Duodenal mucosa (tissue), 2 donors: ENCODE data around the gene TGFBR2.

Experiments
- H3K27ac ChIP-seq: one replicate; pipeline ENCODE4 v1.7.0; 2013; ENCODE audit warnings: low read depth, low read length
- H3K27me3 ChIP-seq, 2 donors: one replicate each; pipeline ENCODE4 v1.7.0; 2013; ENCODE audit warnings: low read length in 2 of 2, control low read depth in 1 of 2; ENCODE audit not compliant: insufficient read depth in 2 of 2, control insufficient read depth in 1 of 2
- H3K36me3 ChIP-seq, 2 donors: one replicate each; pipeline ENCODE4 v1.7.0; 2013; ENCODE audit warnings: low read length in 2 of 2, control low read depth in 1 of 2; ENCODE audit not compliant: insufficient read depth in 2 of 2, control insufficient read depth in 1 of 2
- H3K4me1 ChIP-seq, 2 donors: one replicate each; pipeline ENCODE4 v1.7.0; 2013; ENCODE audit warnings: low read length in 2 of 2, control low read depth in 1 of 2; ENCODE audit not compliant: insufficient read depth in 2 of 2, control insufficient read depth in 1 of 2
- H3K4me3 ChIP-seq, 2 donors: one replicate each; pipeline ENCODE4 v1.7.0; 2013; ENCODE audit warnings: low read length in 2 of 2, low read depth in 1 of 2
- H3K9ac ChIP-seq, 2 donors: one replicate each; pipeline ENCODE4 v1.7.0; 2013; ENCODE audit warnings: low read length in 2 of 2, low read depth in 1 of 2
- H3K9me3 ChIP-seq, 2 donors: one replicate each; pipeline ENCODE4 v1.7.0; 2013; ENCODE audit warnings: low read length in 2 of 2, control low read depth in 1 of 2; ENCODE audit not compliant: control insufficient read depth in 1 of 2

Gene TGFBR2

GRCh38 chr3:30610702-30611368, 4.4 kb downstream of the TGFBR2 start:
- Histone ChIP-seq H3K4me3 (peak overlapping the region; percentile 31 to 44), H3K27me3 (no peaks in the 10 kb centered on the region), H3K9me3 (no peaks in the 10 kb centered on the region), H3K9ac (no peak overlapping the region), H3K36me3 (no peaks in the 10 kb centered on the region), H3K27ac (peak overlapping the region; percentile 46), H3K4me1 (peaks cover 19 to 50% of the 10 kb centered on the region in 2 donors)

- Histone ChIP-seq H3K27me3 (no peaks in the 10 kb centered on the region), H3K9me3 (no peaks in the 10 kb centered on the region), H3K4me1 (peaks cover 23 to 51% of the 10 kb centered on the region in 2 donors), H3K36me3 (no peaks in the 10 kb centered on the region), H3K9ac (no peak overlapping the region), H3K27ac (no peak overlapping the region), H3K4me3 (peak overlapping the region; percentile 19 to 31)
These were observed 5.4 kb downstream of the TGFBR2 start for GRCh38 chr3:30611613-30612436.

- H3K36me3 ChIP-seq, result no peaks in the 10 kb centered on the region
- H3K9ac ChIP-seq, result no peak overlapping the region
- H3K27ac ChIP-seq, result no peak overlapping the region
- H3K4me3 ChIP-seq, result peak overlapping the region; percentile 19 to 20
- no peaks in the 10 kb centered on the region for H3K27me3 ChIP-seq
- peaks cover 20 to 51% of the 10 kb centered on the region in 2 donors for H3K4me1 ChIP-seq
- H3K9me3 ChIP-seq, result no peaks in the 10 kb centered on the region
These were observed 6.2 kb downstream of the TGFBR2 start for GRCh38 chr3:30612437-30613132.

- H3K27me3 ChIP-seq, result no peaks in the 10 kb centered on the region
- peak overlapping the region; percentile 4 to 9 for H3K4me3 ChIP-seq
- H3K4me1 ChIP-seq, result peaks cover 20 to 50% of the 10 kb centered on the region in 2 donors
- no peaks in the 10 kb centered on the region for H3K9me3 ChIP-seq
- no peak overlapping the region for H3K9ac ChIP-seq
- no peaks in the 10 kb centered on the region for H3K36me3 ChIP-seq
- H3K27ac ChIP-seq, result no peak overlapping the region
These were observed 6.9 kb downstream of the TGFBR2 start for GRCh38 chr3:30613133-30613825.

- H3K4me1 ChIP-seq, result peaks cover 25 to 47% of the 10 kb centered on the region in 2 donors
These were observed 8.0 kb downstream of the TGFBR2 start for GRCh38 chr3:30614373-30614772.

GRCh38 chr3:30614943-30615342, 8.5 kb downstream of the TGFBR2 start:
- no peak overlapping the region for H3K4me3 ChIP-seq
- H3K36me3 ChIP-seq, result peaks cover 0 to 4% of the 10 kb centered on the region in 2 donors
- peaks cover 25 to 45% of the 10 kb centered on the region in 2 donors for H3K4me1 ChIP-seq
- no peak overlapping the region for H3K9ac ChIP-seq
- H3K9me3 ChIP-seq, result no peaks in the 10 kb centered on the region
- no peaks in the 10 kb centered on the region for H3K27me3 ChIP-seq
- H3K27ac ChIP-seq, result no peak overlapping the region

More at GRCh38 chr3:30614373-30614772, 8.0 kb downstream of the TGFBR2 start:
- Histone ChIP-seq H3K27ac (no peak overlapping the region), H3K36me3 (peaks cover 0 to 4% of the 10 kb centered on the region in 2 donors), H3K27me3 (no peaks in the 10 kb centered on the region), H3K9ac (no peak overlapping the region), H3K4me3 (no peak overlapping the region), H3K9me3 (no peaks in the 10 kb centered on the region)

GRCh38 chr3:30615615-30616346, 9.4 kb downstream of the TGFBR2 start:
- Histone ChIP-seq H3K9ac (no peak overlapping the region), H3K36me3 (peaks cover 0 to 4% of the 10 kb centered on the region in 2 donors), H3K4me3 (no peak overlapping the region), H3K4me1 (peaks cover 24 to 47% of the 10 kb centered on the region in 2 donors), H3K27ac (no peak overlapping the region), H3K9me3 (no peaks in the 10 kb centered on the region), H3K27me3 (no peaks in the 10 kb centered on the region)

- Histone ChIP-seq H3K4me3 (no peak overlapping the region), H3K4me1 (peaks cover 28 to 43% of the 10 kb centered on the region in 2 donors), H3K36me3 (peaks cover 0 to 4% of the 10 kb centered on the region in 2 donors), H3K9me3 (no peaks in the 10 kb centered on the region), H3K27ac (no peak overlapping the region), H3K27me3 (no peaks in the 10 kb centered on the region), H3K9ac (no peak overlapping the region)
These were observed 10.1 kb downstream of the TGFBR2 start for GRCh38 chr3:30616347-30617027.

GRCh38 chr3:30617069-30617468, 10.7 kb downstream of the TGFBR2 start:
- no peak overlapping the region for H3K4me3 ChIP-seq
- H3K4me1 ChIP-seq, result peaks cover 31 to 43% of the 10 kb centered on the region in 2 donors
- no peaks in the 10 kb centered on the region for H3K9me3 ChIP-seq
- no peak overlapping the region for H3K27ac ChIP-seq
- peaks cover 0 to 4% of the 10 kb centered on the region in 2 donors for H3K36me3 ChIP-seq
- no peaks in the 10 kb centered on the region for H3K27me3 ChIP-seq
- no peak overlapping the region for H3K9ac ChIP-seq
